Osteoblast (primary cell): Measurements from ENCODE around the gene SORCS1. TPM values are rescaled to one million over a fixed set of nuclear protein-coding genes. Genes with fewer than 3 reads are reported as not detected.

ENCODE experiments used
- DNase-seq: peaks from one replicate; pipeline ENCODE4 v3.0.0; 2011; ENCODE audit warnings: low spot score, mixed read lengths; ENCODE audit not compliant: insufficient read length; ENCODE audit errors: missing footprints
- H2AFZ ChIP-seq: 2 replicates; pipeline ENCODE4 v1.6.0; 2011; ENCODE audit warnings: mild to moderate bottlenecking, low read length
- H3K27ac ChIP-seq: 2 replicates; pipeline ENCODE4 v1.5.1; 2011; ENCODE audit warnings: mild to moderate bottlenecking, low read depth, low read length, moderate library complexity
- H3K27me3 ChIP-seq: 2 replicates; pipeline ENCODE4 v1.6.0; 2012; ENCODE audit warnings: mild to moderate bottlenecking, control low read depth, inconsistent platforms, low read length, moderate library complexity; ENCODE audit not compliant: insufficient read depth
- H3K36me3 ChIP-seq: 2 replicates; pipeline ENCODE4 v1.5.1; 2011; ENCODE audit warnings: mild to moderate bottlenecking, low read length, control low read depth, moderate library complexity; ENCODE audit not compliant: insufficient read depth
- H3K4me1 ChIP-seq: 2 replicates; pipeline ENCODE4 v1.5.1; 2011; ENCODE audit warnings: mild to moderate bottlenecking, low read length, control low read depth, moderate library complexity; ENCODE audit not compliant: insufficient read depth
- H3K4me2 ChIP-seq: 2 replicates; pipeline ENCODE4 v1.6.0; 2011; ENCODE audit warnings: mild to moderate bottlenecking, low read length; ENCODE audit not compliant: insufficient read depth
- H3K4me3 ChIP-seq: fragments of 200-600 bp; sonication (generic); 3 replicates; pipeline ENCODE4 v1.5.1; 2012; ENCODE audit warnings: mild to moderate bottlenecking, low read length, inconsistent platforms; ENCODE audit not compliant: insufficient read depth
- H3K79me2 ChIP-seq: 2 replicates; pipeline ENCODE4 v1.6.0; 2012; ENCODE audit warnings: mild to moderate bottlenecking, low read length, control low read depth, inconsistent platforms; ENCODE audit not compliant: insufficient read depth
- H3K9me3 ChIP-seq: 2 replicates; pipeline ENCODE4 v1.5.1; 2011; ENCODE audit warnings: low read depth, low read length, control low read depth
- H4K20me1 ChIP-seq: 2 replicates; pipeline ENCODE4 v1.6.0; 2012; ENCODE audit warnings: mild to moderate bottlenecking, low read length, control low read depth; ENCODE audit not compliant: insufficient read depth
- CTCF ChIP-seq: IDR thresholded peaks from 2 replicates; pipeline ENCODE4 v1.5.1; 2011; ENCODE audit warnings: mild to moderate bottlenecking, low read depth, low read length, moderate library complexity; ENCODE audit errors: extremely low read depth
- total RNA-seq: library from RNA; depleted of rRNA; stranded (reverse); fragments of >200 nt; gene quantifications from 2 replicates; pipeline ENCODE4 v1.2.3, GENCODE V29; 2012

The SORCS1 gene
- total RNA-seq, 1 donor, result not detected

DNA sequence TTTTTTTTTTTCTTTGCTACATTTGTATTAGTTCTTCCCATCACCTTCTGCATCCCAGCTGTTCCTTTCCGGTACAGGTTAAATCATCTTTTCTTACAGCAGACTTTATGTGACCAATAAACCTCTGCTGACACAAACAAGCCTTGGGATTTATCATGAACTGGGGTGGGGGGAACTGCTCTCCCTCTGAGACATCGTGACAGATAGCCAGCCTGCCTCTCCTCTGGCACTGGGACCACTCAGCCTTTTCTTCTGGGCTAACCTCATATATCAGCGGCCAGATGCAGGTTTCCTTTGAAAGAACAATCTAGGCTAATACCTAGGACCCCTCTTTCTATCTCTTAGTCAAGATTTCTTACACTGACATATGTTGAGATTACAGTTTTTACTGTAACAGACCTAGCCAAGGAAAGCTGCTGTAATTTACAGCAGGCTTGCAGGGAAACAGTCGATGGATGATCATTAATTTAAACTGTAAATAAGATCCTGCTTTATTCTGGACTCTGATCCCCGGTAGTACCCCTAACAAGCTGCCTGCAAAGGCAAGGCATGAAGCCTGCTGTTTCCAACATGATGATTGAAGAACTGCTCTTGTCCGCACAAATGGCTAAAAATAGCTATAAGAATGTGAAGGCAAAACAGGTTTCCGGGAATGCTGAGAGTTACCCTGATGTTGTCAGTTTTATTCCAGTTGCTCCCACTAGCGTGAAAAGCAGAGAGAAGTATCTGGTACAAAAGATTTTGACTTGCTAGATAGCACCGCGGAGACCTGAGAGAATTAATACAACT is 338.7 kb downstream of the SORCS1 start:
- no peak for DNase-seq
- H3K79me2 ChIP-seq, result no peaks in the 10 kb centered on the region
- H4K20me1 ChIP-seq, result no peaks in the 10 kb centered on the region
- H3K27ac ChIP-seq, result no peak overlapping the region
- no peak overlapping the region for H3K4me3 ChIP-seq
- no peak overlapping the region for H3K4me2 ChIP-seq
- H2AFZ ChIP-seq, result no peak overlapping the region
- no peaks in the 10 kb centered on the region for H3K27me3 ChIP-seq
- no peaks in the 10 kb centered on the region for H3K4me1 ChIP-seq
- no peaks in the 10 kb centered on the region for H3K36me3 ChIP-seq
- peaks cover 4% of the 10 kb centered on the region for H3K9me3 ChIP-seq
- TF ChIP-seq CTCF, result no peak

GRCh38 chr10:106820579-106820978 is 343.9 kb downstream of the SORCS1 start:
- H3K4me3 ChIP-seq, result no peak overlapping the region
- no peak for TF ChIP-seq CTCF
- no peaks in the 10 kb centered on the region for H3K27me3 ChIP-seq
- no peaks in the 10 kb centered on the region for H3K9me3 ChIP-seq
- no peaks in the 10 kb centered on the region for H3K4me1 ChIP-seq
- H3K79me2 ChIP-seq, result no peaks in the 10 kb centered on the region
- H3K36me3 ChIP-seq, result no peaks in the 10 kb centered on the region
- H3K4me2 ChIP-seq, result no peak overlapping the region
- no peak overlapping the region for H3K27ac ChIP-seq
- H2AFZ ChIP-seq, result no peak overlapping the region
- H4K20me1 ChIP-seq, result no peaks in the 10 kb centered on the region
- no peak for DNase-seq

GRCh38 chr10:106819490-106819889 is 345.0 kb downstream of the SORCS1 start:
- no peak overlapping the region for H2AFZ ChIP-seq
- H4K20me1 ChIP-seq, result no peaks in the 10 kb centered on the region
- no peak for TF ChIP-seq CTCF
- no peaks in the 10 kb centered on the region for H3K9me3 ChIP-seq
- no peaks in the 10 kb centered on the region for H3K27me3 ChIP-seq
- no peaks in the 10 kb centered on the region for H3K79me2 ChIP-seq
- no peaks in the 10 kb centered on the region for H3K36me3 ChIP-seq
- H3K4me3 ChIP-seq, result no peak overlapping the region
- no peaks in the 10 kb centered on the region for H3K4me1 ChIP-seq
- no peak overlapping the region for H3K4me2 ChIP-seq
- no peak overlapping the region for H3K27ac ChIP-seq
- no peak for DNase-seq

DNA sequence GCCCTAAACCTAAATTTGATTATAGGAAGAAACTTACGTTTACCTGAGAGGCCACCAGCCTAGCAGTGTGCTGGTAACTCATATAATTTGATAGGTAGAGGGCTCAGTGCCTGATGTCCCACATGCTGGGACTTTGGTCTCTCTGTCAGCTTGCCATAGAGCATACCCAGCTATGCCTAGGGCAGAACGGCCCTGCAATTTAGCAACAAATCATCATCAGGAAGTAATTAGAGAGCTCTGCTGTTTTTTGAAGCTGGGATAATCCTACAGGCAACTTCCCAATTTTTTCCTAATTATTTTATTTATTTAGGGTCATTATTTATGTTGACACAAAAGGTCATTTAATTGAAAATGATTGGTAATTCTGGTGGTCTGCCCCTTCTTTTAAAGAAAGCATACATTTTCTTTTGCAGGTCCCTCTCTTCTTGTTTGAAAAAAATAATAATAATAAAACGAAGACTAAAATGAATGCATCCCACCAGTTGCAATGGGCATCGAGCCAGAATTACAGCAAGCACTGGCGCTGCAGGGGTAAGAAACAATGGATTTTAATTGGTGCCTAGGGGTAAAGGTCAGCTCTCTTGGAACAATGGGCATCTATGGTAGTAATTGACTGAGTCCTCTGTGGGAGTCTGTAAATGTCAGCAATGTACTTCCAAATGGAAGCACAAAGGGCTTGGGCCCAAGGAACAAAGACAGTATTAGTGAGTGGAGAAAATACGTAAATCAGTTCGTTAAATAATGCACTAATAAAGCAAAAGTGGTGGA is 348.0 kb downstream of the SORCS1 start:
- Histone ChIP-seq H3K36me3 (no peaks in the 10 kb centered on the region), H3K4me2 (no peak overlapping the region), H3K4me3 (no peak overlapping the region), H4K20me1 (no peaks in the 10 kb centered on the region), H3K79me2 (no peaks in the 10 kb centered on the region), H3K27me3 (no peaks in the 10 kb centered on the region), H3K9me3 (no peaks in the 10 kb centered on the region), H3K4me1 (no peaks in the 10 kb centered on the region), H3K27ac (no peak overlapping the region), H2AFZ (no peak overlapping the region)
- TF ChIP-seq CTCF, result no peak
- no peak for DNase-seq
